PFSK-1 (cell line): Measurements from ENCODE around the gene ITM2B.

Experiments
- FOXP2 ChIP-seq: optimal IDR thresholded peaks from 2 replicates; pipeline ENCODE3; 2011; ENCODE audit warnings: borderline replicate concordance, control low read depth, inconsistent platforms; ENCODE audit not compliant: insufficient read depth; ENCODE audit errors: extremely low read length, extremely low read depth
- POLR2AphosphoS5 ChIP-seq: IDR thresholded peaks from 2 replicates; pipeline ENCODE4 v1.6.1; 2012; ENCODE audit warnings: low read depth, mild to moderate bottlenecking, control low read depth, low read length, moderate library complexity
- REST ChIP-seq, 2 experiments: IDR thresholded peaks; 2 replicates each; pipeline versions ENCODE4 v1.6.1 to v1.8.0; 2011 to 2012; ENCODE audit warnings: low read depth in 2 of 2, low read length in 2 of 2, control low read depth in 1 of 2, inconsistent platforms in 1 of 2, mild to moderate bottlenecking in 1 of 2, moderate library complexity in 1 of 2; ENCODE audit not compliant: insufficient read depth in 1 of 2
- SIN3A ChIP-seq: IDR thresholded peaks from 2 replicates; pipeline ENCODE4 v1.6.1; 2012; ENCODE audit warnings: mild to moderate bottlenecking, low read length, moderate library complexity, borderline replicate concordance; ENCODE audit not compliant: insufficient read depth
- TAF1 ChIP-seq: IDR thresholded peaks from 2 replicates; pipeline ENCODE4 v1.6.1; 2012; ENCODE audit warnings: low read length, control low read depth, borderline replicate concordance; ENCODE audit not compliant: insufficient read depth

ITM2B gene

GRCh38 chr13:48263196-48263595, 30.2 kb downstream of the ITM2B start:
- no peak for TF ChIP-seq POLR2AphosphoS5
- no peak for TF ChIP-seq TAF1
- TF ChIP-seq REST (IDR thresholded peaks at IDR 0.05; ENCODE audit: insufficient read depth in 1 of 2, low read depth in 2 of 2, low read length in 2 of 2): no peak

GRCh38 chr13:48264058-48264457, 31.1 kb downstream of the ITM2B start:
- no peak for TF ChIP-seq TAF1

GRCh38 chr13:48265217-48265815, 32.3 kb downstream of the ITM2B start:
- TF ChIP-seq REST (IDR thresholded peaks at IDR 0.05; ENCODE audit: insufficient read depth in 1 of 2, low read depth in 2 of 2, low read length in 2 of 2) (no peak), FOXP2 (no peak), TAF1 (no peak), SIN3A (no peak), POLR2AphosphoS5 (no peak)

GRCh38 chr13:48266150-48266549, 33.1 kb downstream of the ITM2B start:
- TF ChIP-seq TAF1 (no peak), POLR2AphosphoS5 (no peak), FOXP2 (no peak), REST (IDR thresholded peaks at IDR 0.05; ENCODE audit: insufficient read depth in 1 of 2, low read depth in 2 of 2, low read length in 2 of 2) (no peak), SIN3A (no peak)

- TF ChIP-seq TAF1 (no peak), POLR2AphosphoS5 (no peak), SIN3A (no peak), REST (IDR thresholded peaks at IDR 0.05; ENCODE audit: insufficient read depth in 1 of 2, low read depth in 2 of 2, low read length in 2 of 2) (no peak), FOXP2 (no peak)
These were observed 34.0 kb downstream of the ITM2B start for GRCh38 chr13:48266701-48267639.
